ENCODE measurements around the gene AURKAIP1.

AURKAIP1 gene

GRCh38 chr1:1326075-1326605 lies 48.9 kb downstream of the AURKAIP1 start:
- no peak overlapping the region for H3K4me3 ChIP-seq (replicated peaks; ENCODE audit: insufficient read depth, low read length)
- no peak for DNase-seq (ENCODE audit: low read depth in 1 of 2, low spot score in 1 of 2)
- no peak overlapping the region for H3K27ac ChIP-seq (replicated peaks)
- H3K27me3 ChIP-seq (ENCODE audit: insufficient read depth, poor library complexity, severe bottlenecking), result no peaks in the 10 kb centered on the region
- no peak for TF ChIP-seq SPI1 (IDR thresholded peaks at IDR 0.05; ENCODE audit: borderline replicate concordance, low read depth)
- TF ChIP-seq, protein P1, sequence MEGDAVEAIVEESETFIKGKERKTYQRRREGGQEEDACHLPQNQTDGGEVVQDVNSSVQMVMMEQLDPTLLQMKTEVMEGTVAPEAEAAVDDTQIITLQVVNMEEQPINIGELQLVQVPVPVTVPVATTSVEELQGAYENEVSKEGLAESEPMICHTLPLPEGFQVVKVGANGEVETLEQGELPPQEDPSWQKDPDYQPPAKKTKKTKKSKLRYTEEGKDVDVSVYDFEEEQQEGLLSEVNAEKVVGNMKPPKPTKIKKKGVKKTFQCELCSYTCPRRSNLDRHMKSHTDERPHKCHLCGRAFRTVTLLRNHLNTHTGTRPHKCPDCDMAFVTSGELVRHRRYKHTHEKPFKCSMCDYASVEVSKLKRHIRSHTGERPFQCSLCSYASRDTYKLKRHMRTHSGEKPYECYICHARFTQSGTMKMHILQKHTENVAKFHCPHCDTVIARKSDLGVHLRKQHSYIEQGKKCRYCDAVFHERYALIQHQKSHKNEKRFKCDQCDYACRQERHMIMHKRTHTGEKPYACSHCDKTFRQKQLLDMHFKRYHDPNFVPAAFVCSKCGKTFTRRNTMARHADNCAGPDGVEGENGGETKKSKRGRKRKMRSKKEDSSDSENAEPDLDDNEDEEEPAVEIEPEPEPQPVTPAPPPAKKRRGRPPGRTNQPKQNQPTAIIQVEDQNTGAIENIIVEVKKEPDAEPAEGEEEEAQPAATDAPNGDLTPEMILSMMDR (IDR thresholded peaks at IDR 0.05; ENCODE audit: insufficient read depth, low read length), result no peak
- TF ChIP-seq, protein P2, sequence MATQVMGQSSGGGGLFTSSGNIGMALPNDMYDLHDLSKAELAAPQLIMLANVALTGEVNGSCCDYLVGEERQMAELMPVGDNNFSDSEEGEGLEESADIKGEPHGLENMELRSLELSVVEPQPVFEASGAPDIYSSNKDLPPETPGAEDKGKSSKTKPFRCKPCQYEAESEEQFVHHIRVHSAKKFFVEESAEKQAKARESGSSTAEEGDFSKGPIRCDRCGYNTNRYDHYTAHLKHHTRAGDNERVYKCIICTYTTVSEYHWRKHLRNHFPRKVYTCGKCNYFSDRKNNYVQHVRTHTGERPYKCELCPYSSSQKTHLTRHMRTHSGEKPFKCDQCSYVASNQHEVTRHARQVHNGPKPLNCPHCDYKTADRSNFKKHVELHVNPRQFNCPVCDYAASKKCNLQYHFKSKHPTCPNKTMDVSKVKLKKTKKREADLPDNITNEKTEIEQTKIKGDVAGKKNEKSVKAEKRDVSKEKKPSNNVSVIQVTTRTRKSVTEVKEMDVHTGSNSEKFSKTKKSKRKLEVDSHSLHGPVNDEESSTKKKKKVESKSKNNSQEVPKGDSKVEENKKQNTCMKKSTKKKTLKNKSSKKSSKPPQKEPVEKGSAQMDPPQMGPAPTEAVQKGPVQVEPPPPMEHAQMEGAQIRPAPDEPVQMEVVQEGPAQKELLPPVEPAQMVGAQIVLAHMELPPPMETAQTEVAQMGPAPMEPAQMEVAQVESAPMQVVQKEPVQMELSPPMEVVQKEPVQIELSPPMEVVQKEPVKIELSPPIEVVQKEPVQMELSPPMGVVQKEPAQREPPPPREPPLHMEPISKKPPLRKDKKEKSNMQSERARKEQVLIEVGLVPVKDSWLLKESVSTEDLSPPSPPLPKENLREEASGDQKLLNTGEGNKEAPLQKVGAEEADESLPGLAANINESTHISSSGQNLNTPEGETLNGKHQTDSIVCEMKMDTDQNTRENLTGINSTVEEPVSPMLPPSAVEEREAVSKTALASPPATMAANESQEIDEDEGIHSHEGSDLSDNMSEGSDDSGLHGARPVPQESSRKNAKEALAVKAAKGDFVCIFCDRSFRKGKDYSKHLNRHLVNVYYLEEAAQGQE (IDR thresholded peaks at IDR 0.05; ENCODE audit: insufficient replicate concordance, low read depth), result no peak

DNA sequence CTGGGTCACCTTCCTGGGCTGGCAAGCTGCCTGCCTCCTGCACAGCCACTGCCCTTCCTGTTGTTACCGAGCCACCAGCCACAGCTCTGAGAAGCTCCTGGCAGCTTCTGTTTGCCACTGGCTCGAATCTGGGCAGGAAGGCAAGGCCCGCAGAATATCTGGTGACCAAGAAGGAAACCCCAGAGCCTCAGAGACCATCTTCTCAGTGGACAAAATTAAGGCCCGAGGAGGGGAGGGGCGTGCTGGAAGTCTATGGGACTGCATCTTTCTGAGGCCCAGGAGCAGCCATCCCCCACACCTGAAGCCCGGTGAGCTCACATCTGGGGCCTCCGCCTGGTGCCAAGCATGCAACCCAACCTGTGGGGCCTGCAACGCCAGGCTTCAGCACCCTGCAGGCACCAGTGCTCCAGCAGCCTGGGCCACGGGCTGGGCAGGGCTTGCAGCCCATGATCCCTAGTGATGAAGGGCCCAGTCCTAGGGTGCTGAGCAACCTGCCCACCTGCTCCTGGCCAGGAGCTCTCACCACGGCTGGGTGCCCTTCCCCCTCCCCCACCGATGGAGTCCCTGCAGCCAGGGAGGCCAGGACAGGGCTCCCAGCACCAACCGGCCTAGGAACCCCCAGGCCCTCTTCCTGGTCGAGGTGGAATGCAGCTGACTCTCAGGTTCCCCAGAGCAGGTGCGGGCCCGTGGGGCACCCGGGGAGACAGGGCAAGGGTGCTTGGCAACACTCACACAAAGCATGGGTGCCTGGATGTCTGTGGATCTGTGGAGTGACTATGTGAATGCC lies 49.5 kb downstream of the AURKAIP1 start:
- peak overlapping the region; percentile 79 for H3K27ac ChIP-seq (replicated peaks)
- TF ChIP-seq POLR2AphosphoS5 (IDR thresholded peaks at IDR 0.05; ENCODE audit: low read depth), result no peak
- TF ChIP-seq GABPA (IDR thresholded peaks at IDR 0.05; ENCODE audit: low read depth), result no peak
- TF ChIP-seq, protein P1 (IDR thresholded peaks at IDR 0.05; ENCODE audit: insufficient read depth, low read length), result no peak
- TF ChIP-seq, protein P2 (IDR thresholded peaks at IDR 0.05; ENCODE audit: insufficient replicate concordance, low read depth), result no peak
- peak in 1 of 2 experiments; percentile 23 for DNase-seq (ENCODE audit: low read depth in 1 of 2, low spot score in 1 of 2)
- no peaks in the 10 kb centered on the region for H3K27me3 ChIP-seq (ENCODE audit: insufficient read depth, poor library complexity, severe bottlenecking)
- peak overlapping the region; percentile 93 for H3K4me3 ChIP-seq (replicated peaks; ENCODE audit: insufficient read depth, low read length)

GRCh38 chr1:1324524-1325287 lies 50.3 kb downstream of the AURKAIP1 start, which contains the start of the genes CPTP and INTS11:
Gene CPTP (plus strand): TSS chr1:1324802. CDS start chr1:1326911, 2,109 bp downstream.
Gene INTS11 (minus strand): TSS chr1:1324660. CDS start chr1:1324608, 52 bp downstream.
- DNase-seq (ENCODE audit: low read depth in 1 of 2, low spot score in 1 of 2), result peak; percentile 87 to 94
- Histone ChIP-seq H3K27ac (replicated peaks) (peak within 1 kb of the TSS; percentile 79), H3K4me3 (replicated peaks; ENCODE audit: insufficient read depth, low read length) (peak within 1 kb of the TSS; percentile 93), H3K27me3 (ENCODE audit: insufficient read depth, poor library complexity, severe bottlenecking) (no peaks in the 10 kb centered on the region)
- TF ChIP-seq POLR2AphosphoS5 (IDR thresholded peaks at IDR 0.05; ENCODE audit: low read depth), result peak; percentile 78; the same call in 1 of the 2 replicates
- no peak for TF ChIP-seq SPI1 (IDR thresholded peaks at IDR 0.05; ENCODE audit: borderline replicate concordance, low read depth)
- TF ChIP-seq GABPA (IDR thresholded peaks at IDR 0.05; ENCODE audit: low read depth), result peak; percentile 81

GRCh38 chr1:1324084-1324523 lies 50.9 kb downstream of the AURKAIP1 start:
- peak overlapping the region; percentile 79 for H3K27ac ChIP-seq (replicated peaks)

More at GRCh38 chr1:1324084-1324523, 50.9 kb downstream of the AURKAIP1 start:
- Histone ChIP-seq H3K27me3 (ENCODE audit: insufficient read depth, poor library complexity, severe bottlenecking) (no peaks in the 10 kb centered on the region), H3K4me3 (replicated peaks; ENCODE audit: insufficient read depth, low read length) (peak overlapping the region; percentile 93)
- DNase-seq (ENCODE audit: low read depth in 1 of 2, low spot score in 1 of 2), result no peak
- TF ChIP-seq POLR2AphosphoS5 (IDR thresholded peaks at IDR 0.05; ENCODE audit: low read depth) (no peak), GABPA (IDR thresholded peaks at IDR 0.05; ENCODE audit: low read depth) (no peak), SPI1 (IDR thresholded peaks at IDR 0.05; ENCODE audit: borderline replicate concordance, low read depth) (no peak)
- TF ChIP-seq, protein P1 (IDR thresholded peaks at IDR 0.05; ENCODE audit: insufficient read depth, low read length), result no peak
- TF ChIP-seq, protein P2 (IDR thresholded peaks at IDR 0.05; ENCODE audit: insufficient replicate concordance, low read depth), result no peak

Measured in HL-60 (cell line).